ENCODE data around the gene SLAMF8.

Gene SLAMF8

GRCh38 chr1:159851407-159851806 is 24.7 kb downstream of the SLAMF8 start:
- TF ChIP-seq CTCF (IDR thresholded peaks at IDR 0.05): no peak

GRCh38 chr1:159853417-159854115 is 26.9 kb downstream of the SLAMF8 start:
- no peak for TF ChIP-seq CTCF (IDR thresholded peaks at IDR 0.05)

GRCh38 chr1:159854116-159854692 is 27.5 kb downstream of the SLAMF8 start:
- TF ChIP-seq CTCF (IDR thresholded peaks at IDR 0.05): no peak

- TF ChIP-seq CTCF (IDR thresholded peaks at IDR 0.05): no peak
Measured at GRCh38 chr1:159854693-159855192, 28.1 kb downstream of the SLAMF8 start.

GRCh38 chr1:159855709-159856108 is 29.0 kb downstream of the SLAMF8 start:
- no peak for TF ChIP-seq CTCF (IDR thresholded peaks at IDR 0.05)

- TF ChIP-seq CTCF (IDR thresholded peaks at IDR 0.05): no peak
Measured at GRCh38 chr1:159856576-159856975, 29.9 kb downstream of the SLAMF8 start.

GRCh38 chr1:159857889-159858288 is 31.2 kb downstream of the SLAMF8 start:
- no peak for TF ChIP-seq CTCF (IDR thresholded peaks at IDR 0.05)
